T-helper 1 cell (primary cell): ENCODE results near the gene CAMKK1.

Source experiments
- DNase-seq, 5 donors: peaks; one replicate each; pipeline ENCODE4 v3.0.0-alpha.2; 2012 to 2020

The CAMKK1 gene

DNA sequence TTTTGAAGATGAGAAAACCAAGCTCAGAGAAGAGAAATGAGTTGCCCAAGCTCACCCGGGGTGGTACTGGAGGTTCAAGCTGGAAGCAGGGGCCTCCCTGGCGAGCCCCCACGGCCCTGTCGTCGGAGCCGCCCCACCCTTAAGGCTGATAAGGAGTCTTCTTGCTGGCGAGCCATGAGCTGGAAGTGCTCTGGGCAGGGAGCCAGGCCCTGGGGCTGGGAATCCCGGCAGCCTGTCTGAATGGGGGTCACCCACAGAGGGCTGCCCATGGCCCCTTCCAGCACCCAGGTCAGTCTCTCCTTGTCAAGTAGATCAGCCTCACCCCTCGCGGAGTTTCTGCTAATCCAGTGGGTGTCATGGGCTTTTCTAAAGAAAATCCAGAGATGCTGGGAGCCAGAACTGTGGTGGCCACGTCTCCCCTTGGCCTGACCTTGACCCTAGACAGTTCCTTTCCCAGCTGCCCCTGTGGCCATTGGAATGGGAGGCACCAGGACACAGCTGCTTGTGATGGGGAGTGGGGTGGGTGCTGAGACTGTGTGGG is 24.6 kb upstream of the CAMKK1 start:
- DNase-seq, result no peak

DNA sequence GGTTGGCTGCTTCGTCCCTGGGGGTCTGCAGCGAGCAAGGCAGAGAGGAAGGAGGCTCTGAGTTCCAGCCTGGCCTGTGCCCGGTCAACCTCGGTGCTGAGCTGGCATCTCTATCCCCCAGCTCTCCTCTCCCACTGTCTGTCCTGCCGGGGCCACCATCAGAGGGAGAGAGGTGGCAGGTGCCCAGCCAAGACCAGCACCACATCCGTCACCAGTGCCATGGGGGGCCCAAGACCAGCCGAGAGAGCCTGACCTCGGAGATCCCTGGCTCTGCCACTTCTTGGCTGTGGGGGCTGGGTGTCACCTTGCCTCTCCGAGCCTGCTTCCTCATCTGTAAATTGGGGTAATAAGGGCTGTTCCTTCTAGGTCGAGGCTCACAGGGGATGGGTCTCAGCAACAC is 24.0 kb upstream of the CAMKK1 start:
- no peak for DNase-seq

DNA sequence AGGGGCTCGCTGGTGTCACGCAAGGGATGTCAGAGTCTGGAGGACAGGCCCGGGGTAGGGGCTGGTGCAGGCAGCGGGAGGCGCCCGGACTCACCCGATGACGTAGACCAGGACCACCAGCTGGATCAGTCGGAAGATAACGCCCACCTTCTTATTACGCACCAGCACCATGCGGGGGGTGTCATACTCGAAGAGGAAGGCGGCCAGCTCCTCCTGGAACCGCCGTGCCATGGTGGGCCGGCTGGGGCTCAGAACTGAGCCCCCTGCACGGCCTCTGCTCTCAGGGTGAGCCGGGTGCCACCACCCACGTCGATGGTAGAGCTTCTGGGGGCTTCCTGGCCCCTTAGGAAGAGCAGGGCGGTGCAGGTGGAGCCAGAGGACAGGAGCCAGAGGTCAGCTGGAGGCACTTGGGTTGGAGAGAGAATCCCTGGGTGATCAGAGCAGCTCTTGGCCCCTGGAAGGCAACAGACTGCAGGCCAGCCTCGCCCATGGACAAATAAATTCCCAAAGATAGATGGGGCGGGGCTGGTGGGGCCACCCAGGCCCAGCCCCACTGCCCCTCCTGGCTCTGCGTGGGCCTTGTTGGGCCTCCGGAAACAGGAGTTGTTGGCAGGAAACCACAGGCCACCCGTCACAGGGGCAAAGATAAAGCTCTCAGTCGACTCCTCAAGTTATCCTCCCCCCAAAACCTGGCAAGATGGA is 23.3 kb upstream of the CAMKK1 start, which contains the start of gene P2RX1:
Gene P2RX1, minus strand, starts transcription at position 471 of the 702 bp plus-strand sequence. Its CDS starts 240 bp downstream, at position 231.
- DNase-seq, result peak in 2 of 5 donors; percentile 11 to 68

DNA sequence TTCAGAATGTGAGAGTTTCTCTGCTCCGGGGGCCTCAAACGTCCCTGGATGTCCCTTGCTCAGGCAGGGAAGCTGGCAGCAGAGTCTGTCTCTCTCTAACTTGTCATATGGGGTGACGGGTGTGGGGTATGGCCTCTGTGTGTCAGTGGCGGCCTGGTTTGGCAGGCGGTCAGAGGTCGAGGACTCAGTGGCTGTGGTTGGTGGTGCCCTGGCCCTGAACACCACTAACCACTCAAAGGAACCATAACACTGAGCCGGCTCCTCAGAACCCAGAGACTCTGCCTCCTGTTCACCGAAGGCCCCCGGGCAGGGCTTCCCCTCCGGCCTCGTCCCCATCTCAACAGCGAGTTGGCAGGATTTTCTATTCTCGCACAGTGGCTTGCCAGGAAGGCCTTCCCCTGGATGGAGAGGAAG is 22.7 kb upstream of the CAMKK1 start:
- no peak for DNase-seq

DNA sequence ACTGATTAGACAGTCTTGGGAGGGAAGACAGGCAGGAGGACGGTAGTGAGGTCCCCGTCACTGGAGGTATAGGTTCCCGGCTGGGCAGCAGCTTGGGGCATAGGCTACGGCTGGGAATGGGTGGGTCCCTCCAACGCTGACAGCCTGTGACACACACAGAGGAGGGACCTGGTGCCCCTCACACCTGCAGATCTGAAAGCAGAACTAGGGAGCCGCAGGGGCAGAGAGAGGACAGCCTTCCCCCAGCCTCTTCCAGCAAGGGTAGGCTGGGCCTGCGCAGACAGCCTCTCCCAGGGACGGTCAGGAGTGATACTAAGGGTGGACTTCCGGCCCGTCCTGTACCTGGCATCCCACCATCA is 21.4 kb upstream of the CAMKK1 start:
- no peak for DNase-seq

DNA sequence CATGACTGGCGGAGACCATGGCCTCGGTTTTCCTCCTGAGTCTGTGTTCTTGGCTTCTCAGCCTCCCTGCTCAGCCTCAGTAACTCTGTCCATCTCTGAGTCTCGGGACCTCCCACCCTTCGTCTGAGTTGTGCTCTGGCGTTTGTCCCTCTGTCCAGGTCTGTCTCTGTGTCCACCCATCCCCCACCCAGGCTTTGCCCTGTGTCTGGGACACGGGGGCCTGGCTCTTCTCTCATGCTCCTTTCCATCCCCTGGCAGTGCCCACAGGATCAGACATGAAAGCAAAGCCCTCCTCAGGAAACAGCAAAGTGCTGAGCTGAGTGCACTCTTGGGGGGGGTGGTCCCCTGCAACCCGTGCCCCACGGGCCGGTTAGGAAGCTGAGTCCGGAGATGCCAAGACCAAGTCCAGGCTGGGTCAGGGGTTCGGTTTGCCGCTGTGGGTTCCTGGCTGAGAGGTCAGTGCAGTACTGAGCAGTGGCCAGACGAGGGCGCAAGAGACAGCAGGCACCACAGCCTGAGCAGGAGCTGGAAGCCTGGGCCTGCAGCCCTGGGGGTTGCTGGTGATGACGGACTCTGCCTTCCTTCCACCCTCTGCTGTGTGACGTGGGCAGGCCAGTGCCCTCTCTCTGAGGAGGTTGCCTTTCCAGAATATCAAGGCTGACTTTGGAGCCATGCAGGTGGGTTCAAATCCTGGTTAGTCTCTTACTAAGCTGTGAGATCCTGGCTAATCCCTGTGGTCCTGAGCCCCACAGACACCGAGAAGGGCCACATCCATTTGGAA is 20.9 kb upstream of the CAMKK1 start:
- peak; percentile 47 to 80 (median 71) for DNase-seq

DNA sequence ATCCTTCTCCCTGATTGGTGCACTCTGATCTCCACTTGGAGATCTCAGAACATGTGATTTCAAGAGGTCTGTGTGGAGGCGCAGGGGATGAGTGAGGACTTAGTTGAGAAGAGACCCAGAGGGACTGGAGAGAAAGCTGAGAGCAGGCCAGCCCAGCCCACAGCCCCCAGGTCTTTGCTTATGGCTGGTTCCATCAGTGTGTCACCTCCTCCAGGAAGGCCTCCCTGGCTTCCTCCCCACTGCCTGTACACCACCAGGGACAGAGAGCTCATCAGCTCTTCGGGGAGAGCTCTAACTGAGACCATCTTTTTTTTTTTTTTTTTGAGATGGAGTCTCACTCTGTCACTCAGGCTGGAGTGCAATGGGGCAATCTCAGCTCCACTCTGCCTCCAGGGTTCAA is 20.0 kb upstream of the CAMKK1 start:
- DNase-seq, result no peak

DNA sequence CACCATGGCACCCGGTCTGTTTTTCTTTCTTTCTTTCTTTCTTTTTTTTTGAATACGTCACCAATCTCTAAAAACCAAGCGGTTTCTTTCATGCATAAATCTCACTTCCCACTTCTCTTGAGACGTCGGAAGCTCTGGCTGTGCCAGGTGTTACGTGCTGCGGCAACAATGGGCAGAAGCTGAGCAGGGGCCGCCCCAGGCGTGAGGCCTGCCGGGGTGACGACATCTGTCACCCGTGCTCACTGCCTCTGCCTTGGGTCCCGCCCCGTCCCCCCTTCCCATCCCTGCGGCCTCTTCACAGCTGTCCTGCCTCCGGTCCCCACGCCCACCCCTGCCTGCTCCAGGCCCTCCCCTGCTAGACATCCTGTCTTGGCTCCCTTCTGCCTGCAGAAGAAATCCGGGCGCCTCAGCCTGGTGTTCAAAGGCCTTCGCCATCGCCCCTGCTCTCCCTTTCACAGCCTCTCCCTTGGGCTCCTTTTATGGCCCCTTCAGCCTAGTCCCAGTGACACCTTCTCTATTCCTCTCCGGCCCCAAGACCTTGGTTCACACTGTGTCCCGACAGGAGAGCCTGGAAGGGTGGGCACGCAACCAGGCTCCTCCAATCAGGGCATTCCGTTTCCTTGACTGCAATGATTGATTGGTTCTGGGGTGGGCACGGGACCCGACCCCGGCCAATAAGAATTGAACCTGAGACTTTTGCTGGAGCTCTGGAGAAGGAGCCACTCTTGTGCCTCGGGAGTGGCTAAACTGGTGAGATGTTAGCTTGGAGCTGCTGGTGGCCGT is 18.6 kb upstream of the CAMKK1 start:
- DNase-seq, result peak; percentile 39 to 84 (median 71)

DNA sequence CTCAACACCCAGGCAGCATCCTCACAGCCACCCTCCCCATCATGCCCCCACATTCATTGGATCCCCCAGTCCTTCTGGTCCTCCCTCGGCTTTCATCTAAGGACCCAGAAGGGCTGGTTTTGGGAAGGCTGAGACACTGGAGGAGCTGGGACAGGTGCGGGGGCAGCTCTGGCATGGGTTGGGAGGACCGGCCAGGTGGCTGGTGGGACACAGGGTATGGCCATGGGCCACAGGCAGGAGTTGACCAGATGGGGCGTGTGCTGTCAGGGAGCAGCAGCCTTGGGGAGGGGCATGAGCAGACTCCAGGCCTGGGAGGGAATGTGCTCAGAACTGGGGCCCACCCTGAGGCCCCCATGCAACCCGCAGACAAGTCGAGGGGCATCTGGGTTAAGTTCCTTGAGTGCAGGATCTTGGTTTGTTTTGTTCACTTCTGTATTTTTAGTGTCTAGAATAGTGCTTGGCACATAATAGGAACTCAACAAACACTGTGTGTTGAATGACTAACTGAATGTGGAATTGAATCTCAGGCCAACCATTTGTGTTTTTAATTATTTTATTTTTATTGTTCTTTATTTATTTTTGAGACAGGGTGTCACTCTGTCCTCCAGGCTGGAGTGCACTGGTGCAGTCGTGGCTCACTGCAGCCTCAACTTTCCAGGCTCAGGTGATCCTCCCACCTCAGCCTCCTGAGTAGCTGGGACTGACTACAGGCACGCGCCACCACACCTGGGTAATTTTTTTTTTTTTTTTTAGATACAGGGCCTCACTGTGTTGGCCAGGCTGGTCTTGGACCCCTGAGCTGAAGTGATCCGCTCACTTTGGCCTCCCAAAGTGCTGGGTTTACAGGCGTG is 17.8 kb upstream of the CAMKK1 start:
- no peak for DNase-seq

DNA sequence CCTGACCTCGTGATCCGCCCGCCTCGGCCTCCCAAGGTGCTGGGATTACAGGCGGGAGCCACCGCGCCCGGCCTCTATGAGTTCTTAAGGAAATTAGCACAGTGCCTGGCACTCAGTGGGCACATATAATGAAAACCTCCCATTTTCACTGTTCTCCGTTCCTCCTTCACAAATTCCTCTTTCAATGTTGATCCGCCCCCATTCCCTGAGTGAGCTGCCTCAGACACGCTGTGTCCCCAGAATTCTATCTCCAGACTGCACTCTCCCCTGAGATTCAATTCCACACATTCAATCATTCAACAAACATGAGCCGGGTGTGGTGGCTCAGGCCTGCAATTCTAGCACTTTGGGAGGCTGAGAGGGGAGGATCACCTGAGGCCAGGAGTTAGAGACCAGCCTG is 16.4 kb upstream of the CAMKK1 start:
- no peak for DNase-seq

DNA sequence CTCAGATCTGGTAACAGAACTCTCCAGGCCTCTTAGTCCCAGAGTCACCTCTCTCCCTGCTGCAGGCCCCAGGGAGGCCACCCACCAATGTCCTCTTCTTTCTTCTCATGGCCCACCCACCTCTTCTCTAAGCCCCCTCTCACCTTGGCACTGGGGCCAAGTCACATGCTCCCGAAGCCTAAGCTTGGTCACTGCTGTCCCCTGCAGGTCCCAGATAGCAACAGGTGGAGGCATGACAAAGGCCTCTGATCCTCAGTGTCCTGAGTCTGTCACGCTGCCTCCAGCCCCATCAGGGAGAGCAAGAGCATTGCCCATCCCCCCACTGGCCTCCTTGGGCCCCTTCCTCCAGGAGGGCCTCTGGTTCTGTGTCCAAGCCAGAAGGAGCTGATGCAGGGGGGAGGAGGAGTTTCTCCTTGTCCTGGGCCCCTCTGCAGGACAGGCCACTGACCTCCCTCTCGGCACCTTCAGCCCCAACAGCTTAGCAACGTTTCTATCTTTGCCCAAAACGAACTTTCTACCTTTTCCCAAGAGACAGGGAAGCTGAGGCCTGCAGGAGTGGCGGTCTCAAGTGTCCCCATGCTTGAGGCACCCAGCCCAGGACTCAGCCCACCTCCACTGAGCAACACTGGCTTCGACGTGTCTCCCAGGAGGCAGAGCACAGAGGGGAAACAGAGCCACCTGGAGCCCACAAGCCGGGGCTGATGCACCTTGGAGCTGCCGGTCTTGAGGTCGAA is 14.8 kb upstream of the CAMKK1 start:
- no peak for DNase-seq

DNA sequence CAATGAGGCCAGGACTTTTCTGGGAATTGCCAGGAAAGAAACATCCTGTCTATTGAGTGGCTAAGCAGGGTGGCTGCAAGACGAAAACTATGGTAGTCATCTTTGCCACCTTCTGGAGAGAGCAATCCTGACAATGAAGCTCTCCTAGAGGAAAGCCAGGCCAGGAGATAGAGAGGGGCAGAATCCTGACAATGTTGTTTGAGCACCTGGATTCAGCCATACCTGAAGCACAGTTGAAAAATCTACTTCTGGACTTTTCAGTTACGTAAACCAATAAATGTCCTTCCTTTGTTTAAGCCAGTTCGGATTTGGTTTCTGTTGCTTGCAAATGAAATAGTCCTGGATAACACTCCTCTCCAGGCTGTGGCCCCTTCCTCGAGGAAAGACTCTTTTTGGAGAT is 14.0 kb upstream of the CAMKK1 start:
- no peak for DNase-seq

DNA sequence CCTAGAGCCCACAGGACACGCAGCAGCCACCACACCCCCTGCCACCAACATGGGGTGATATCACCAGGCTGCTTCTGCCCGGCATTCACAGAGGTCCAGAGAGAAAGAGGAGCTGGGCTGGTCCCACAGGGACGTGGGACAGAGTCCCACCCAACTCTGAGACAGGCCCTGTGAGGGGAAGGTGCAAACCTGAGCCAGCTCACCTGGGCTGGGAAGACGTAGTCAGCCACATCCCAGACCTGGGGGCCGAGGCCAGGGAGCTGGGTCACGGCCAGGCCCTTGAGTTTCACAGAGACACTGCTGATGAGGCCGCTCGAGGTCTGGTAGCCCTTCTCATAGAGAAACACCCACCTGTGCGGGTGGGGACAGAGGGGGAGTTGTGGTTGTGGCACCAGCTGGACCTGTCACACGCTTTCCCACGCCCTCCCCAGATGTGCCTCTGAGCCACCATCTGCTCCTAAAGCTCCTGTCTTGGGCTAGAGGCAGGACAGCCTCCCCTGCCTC is 12.2 kb upstream of the CAMKK1 start:
- no peak for DNase-seq

DNA sequence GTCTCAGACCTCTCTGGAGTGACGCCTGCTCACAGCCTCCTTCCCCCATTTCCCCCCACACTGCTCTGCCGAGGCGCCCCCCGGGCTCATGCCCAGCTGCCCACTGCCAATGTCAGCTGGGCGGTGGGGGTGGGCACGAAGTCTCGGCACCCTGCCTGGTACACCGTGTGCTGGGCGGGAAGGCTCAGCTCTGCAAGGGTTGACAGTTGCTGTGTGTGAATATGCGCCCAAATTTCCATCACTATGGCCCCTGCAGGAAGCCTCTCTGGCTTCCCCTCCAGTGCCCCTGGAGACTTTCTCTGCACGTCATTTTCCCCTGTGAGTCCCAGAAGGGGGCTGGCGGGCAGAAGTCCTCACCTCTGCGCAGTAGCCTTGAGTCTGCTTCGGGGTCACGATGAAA is 11.6 kb upstream of the CAMKK1 start:
- DNase-seq, result no peak

DNA sequence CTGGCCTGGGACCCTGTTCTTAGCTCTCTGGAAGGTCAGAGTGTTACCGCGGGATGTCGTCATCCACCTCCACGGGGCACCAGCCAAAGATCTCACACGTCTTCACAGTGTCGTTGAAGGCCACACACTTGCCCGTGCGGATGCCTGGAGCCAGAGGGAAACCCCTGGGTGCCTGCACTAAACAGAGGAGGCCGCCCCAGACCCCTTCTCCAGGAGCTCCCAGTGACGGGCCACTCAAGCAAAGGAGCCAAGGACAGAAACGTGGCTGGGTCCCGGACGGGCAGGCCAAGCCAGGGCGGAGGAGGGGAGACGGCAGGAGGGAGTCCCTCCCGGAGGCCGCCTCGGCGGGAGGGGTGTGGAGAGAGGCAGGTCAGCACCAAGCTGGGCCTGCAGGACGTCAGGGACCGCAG is 11.0 kb upstream of the CAMKK1 start:
- no peak for DNase-seq

DNA sequence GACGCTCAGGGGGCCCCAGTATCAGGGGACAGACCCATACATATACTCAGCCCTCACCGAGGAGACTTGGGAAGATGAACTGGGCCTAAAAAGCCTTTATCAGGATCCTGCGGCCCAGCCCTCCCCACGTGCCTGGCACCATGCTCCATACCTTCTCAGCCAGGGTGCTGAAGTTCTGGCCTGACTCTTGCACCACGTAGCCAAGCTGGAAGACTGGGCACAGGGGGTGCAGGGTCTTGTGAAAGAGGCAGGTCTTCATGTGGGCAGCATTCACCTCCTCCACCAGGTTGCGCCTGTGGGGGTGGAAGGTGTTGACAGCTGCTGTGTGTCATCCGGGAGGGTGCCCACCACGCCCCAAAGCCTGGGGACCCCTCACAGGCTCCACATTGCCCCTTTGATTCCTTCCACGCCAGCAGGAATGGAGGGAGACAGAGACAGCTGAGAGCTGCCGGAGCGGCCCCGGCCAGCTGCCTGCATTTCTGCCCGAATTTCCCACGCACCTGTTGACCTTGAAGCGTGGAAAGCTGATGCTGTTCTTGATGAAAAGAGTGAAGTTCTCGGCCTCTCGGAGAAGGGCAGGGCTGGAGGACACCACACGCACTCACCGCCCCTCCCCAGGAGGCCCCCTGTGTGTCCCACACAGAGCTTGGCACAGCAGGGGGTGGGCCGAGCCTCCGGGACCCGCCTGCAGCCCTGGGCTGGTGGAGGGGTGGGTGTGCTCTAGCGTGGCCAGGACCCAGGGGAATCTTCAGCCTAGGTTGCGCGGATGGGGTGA is 10.4 kb upstream of the CAMKK1 start:
- DNase-seq, result no peak

DNA sequence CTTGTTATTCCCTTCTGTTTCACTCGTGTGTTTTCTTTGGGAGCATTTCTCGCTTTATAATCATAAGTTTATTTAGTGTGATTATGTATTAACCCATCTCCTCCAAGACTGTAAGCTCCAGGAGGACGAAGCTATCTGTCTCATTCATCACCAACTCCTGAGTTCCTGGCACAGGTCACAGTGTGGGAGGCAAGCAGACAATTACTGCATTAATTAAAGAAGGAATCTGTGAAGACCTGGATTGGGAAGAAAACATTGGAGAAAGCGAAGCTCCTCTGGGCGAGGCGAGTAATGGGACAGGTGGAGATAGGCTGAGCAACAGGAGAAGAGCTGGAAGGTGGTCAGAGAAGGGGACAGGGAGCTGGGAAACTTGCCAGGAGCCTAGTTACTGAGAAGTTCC is 7.8 kb upstream of the CAMKK1 start:
- DNase-seq, result no peak

DNA sequence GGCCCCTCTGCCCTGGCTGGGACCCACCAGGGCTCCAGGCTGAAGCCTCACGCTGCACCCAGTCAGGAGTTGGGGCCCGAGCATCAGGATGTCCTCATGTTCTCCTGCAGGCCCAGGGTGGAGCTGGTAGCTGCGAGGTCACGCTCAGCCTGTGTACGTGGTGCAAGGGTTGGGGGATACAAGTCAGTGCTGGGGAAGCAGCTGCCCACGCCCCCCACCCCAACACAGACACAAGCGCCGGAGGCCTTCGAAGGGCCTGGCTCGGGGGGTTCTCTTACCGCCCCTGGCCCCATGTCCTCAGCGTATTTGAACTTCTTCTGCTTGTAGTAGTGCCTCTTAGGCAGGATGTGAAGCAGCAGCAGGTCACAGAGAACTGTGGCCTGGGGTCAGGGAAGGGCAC is 4.9 kb upstream of the CAMKK1 start:
- no peak for DNase-seq

DNA sequence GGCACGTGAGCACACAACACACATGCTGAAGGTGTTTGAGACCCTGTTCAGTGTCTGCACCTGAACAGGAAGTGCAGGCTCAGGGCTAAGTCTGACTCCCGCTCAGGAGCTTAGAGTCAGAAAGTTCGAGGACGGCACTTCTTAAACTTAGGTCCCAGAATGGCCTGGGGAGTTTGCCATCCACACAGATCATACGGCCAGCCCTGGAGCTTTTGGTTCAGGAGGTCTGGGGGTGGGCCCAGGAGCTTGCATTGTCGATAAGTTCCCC is 4.0 kb upstream of the CAMKK1 start:
- DNase-seq, result no peak

DNA sequence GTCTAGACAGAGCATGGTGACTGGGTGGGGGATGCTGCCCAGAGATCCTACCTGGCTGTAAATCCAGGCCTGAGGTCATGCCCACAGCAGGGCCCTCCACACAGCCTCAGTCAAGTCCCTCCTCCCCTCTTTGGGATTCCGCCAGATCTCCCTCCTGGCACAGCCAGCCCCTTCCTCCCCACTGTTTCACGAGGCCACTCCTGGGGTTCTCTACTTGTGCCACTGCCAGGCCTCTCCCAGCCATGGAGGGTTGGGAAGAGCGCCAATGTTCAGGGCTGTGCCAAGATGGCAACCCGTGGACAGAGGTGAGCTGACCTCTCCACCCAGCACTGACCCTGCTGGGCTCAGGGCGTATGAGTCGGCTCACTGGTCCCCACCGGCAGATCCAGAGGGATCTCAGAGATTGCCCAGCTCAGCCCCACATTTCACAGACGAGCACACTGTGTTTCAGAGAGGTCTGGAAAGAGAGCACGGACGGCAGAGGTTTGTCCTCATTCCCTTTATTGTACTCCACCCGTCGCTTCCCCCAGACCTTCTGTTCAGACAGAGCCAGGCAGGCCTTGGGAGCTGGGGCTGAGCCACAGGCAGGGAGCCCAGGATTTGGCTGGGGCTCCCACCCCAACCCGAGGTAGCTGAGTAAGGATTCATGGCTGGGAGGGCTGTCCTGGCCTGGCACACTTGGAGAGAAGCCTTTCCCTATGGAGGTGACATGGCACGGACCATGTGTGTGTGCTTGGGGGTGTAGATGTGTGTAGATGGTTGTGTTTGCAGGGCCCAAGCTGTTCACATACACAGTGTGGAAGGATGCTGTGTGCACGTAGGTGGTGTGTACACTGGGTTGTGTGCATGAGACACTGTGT is 3.5 kb upstream of the CAMKK1 start:
- no peak for DNase-seq
